HK-2 (cell line): ENCODE measurements around the gene PRDM2.

Experiments used
- DNase-seq: peaks from one replicate; pipeline ENCODE4 v3.0.0-alpha.2; 2018; ENCODE audit not compliant: unreplicated experiment

The PRDM2 gene

GRCh38 chr1:13790290-13791030 is 90.5 kb downstream of the PRDM2 start:
- no peak for DNase-seq

- no peak for DNase-seq
Measured at GRCh38 chr1:13792419-13792818, 92.4 kb downstream of the PRDM2 start.

- DNase-seq, result no peak
Measured at GRCh38 chr1:13793088-13793730, 93.2 kb downstream of the PRDM2 start.

GRCh38 chr1:13794231-13795187 is 94.5 kb downstream of the PRDM2 start:
- DNase-seq, result no peak

GRCh38 chr1:13797397-13797796 is 97.4 kb downstream of the PRDM2 start:
- no peak for DNase-seq

GRCh38 chr1:13798120-13798519 is 98.1 kb downstream of the PRDM2 start:
- DNase-seq, result no peak

GRCh38 chr1:13799502-13800283 is 99.7 kb downstream of the PRDM2 start:
- no peak for DNase-seq

GRCh38 chr1:13801232-13801631 is 101.2 kb downstream of the PRDM2 start:
- no peak for DNase-seq

- no peak for DNase-seq
Measured at GRCh38 chr1:13801655-13802486, 101.9 kb downstream of the PRDM2 start.

- no peak for DNase-seq
Measured at GRCh38 chr1:13802782-13803545, 103.0 kb downstream of the PRDM2 start.

- no peak for DNase-seq
Measured at GRCh38 chr1:13803546-13804239, 103.7 kb downstream of the PRDM2 start.

GRCh38 chr1:13804240-13804633 is 104.2 kb downstream of the PRDM2 start:
- DNase-seq, result no peak

GRCh38 chr1:13805431-13805830 is 105.4 kb downstream of the PRDM2 start:
- no peak for DNase-seq

GRCh38 chr1:13806108-13806507 is 106.1 kb downstream of the PRDM2 start:
- DNase-seq, result no peak

GRCh38 chr1:13807209-13807608 is 107.2 kb downstream of the PRDM2 start:
- no peak for DNase-seq

- DNase-seq, result no peak
Measured at GRCh38 chr1:13808729-13809131, 108.7 kb downstream of the PRDM2 start.

GRCh38 chr1:13809461-13810159 is 109.6 kb downstream of the PRDM2 start:
- DNase-seq, result no peak
